Measurements from ENCODE around the gene PDLIM5. TPM values are rescaled to one million over a fixed set of nuclear protein-coding genes. Genes with fewer than 3 reads are reported as not detected.

The PDLIM5 gene
- total RNA-seq, 1 experiment from 2014 or later = 44.7 TPM

DNA sequence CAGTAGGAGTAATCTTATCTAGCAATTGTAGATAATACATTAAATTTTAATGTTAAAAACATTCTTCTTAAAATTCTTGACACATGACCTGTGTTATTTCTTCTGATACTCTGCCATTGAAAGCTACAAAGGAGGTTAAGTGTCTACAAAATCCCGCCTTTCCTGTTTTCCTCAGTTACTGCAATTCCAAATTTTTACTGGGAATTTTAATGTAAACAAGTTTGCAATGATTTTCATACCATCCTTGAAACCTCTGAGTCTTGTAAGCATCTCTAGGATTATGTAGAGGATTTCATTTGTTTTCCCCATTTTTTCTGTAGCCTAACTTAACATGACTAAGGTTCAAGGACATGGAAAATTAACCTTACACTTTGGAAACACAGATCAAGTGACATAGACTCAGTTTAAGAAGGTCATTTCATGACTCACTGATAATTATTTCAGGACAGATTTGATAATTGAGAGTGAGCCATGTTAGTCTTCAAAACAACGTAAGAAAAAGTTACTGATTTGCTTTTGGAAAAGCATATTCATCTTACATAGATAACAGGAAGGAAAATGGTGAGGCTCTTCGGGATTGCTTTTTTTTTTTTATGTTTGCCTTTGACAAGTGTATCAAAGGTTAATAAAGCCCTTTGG is 39.6 kb upstream of the PDLIM5 start:
- H3K4me1 ChIP-seq (ENCODE audit: control insufficient read depth, insufficient read depth, low read length) = no peaks in the 10 kb centered on the region
- H3K4me3 ChIP-seq (ENCODE audit: low read depth in 2 of 2, low read length in 2 of 2) = no peak overlapping the region
- in situ Hi-C loops (cut with HindIII; ENCODE audit: low pct_unique_long_range_greater_than_20kb, low sequenced_read_pairs) = no loop called here
- no peaks in the 10 kb centered on the region for H3K27me3 ChIP-seq (ENCODE audit: control insufficient read depth, insufficient read depth, low read length)
- H3K9me3 ChIP-seq (ENCODE audit: control insufficient read depth, insufficient read depth, low read depth, low read length) = no peaks in the 10 kb centered on the region
- TF ChIP-seq REST (IDR thresholded peaks at IDR 0.05; ENCODE audit: insufficient read depth in 1 of 2, low read depth in 2 of 2, low read length in 1 of 2) (no peak), TCF7L2 (IDR thresholded peaks at IDR 0.05; ENCODE audit: low read depth, low read length) (no peak), SIN3A (IDR thresholded peaks at IDR 0.05; ENCODE audit: borderline replicate concordance, insufficient read depth, low read depth, low read length) (no peak), POLR2AphosphoS5 (IDR thresholded peaks at IDR 0.05; ENCODE audit: low read depth, low read length) (no peak)
- TF ChIP-seq, protein P1, sequence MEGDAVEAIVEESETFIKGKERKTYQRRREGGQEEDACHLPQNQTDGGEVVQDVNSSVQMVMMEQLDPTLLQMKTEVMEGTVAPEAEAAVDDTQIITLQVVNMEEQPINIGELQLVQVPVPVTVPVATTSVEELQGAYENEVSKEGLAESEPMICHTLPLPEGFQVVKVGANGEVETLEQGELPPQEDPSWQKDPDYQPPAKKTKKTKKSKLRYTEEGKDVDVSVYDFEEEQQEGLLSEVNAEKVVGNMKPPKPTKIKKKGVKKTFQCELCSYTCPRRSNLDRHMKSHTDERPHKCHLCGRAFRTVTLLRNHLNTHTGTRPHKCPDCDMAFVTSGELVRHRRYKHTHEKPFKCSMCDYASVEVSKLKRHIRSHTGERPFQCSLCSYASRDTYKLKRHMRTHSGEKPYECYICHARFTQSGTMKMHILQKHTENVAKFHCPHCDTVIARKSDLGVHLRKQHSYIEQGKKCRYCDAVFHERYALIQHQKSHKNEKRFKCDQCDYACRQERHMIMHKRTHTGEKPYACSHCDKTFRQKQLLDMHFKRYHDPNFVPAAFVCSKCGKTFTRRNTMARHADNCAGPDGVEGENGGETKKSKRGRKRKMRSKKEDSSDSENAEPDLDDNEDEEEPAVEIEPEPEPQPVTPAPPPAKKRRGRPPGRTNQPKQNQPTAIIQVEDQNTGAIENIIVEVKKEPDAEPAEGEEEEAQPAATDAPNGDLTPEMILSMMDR (IDR thresholded peaks at IDR 0.05) = no peak
- DNase-seq (ENCODE audit: low read depth, low spot score) = no peak
- no peak for ATAC-seq
- POLR2A ChIA-PET = no interaction called here
- H3K27ac ChIP-seq (ENCODE audit: low read length) = no peak overlapping the region
- CTCF ChIA-PET = no interaction called here
- no peaks in the 10 kb centered on the region for H3K36me3 ChIP-seq (ENCODE audit: control insufficient read depth, insufficient read depth, low read length)
- intact Hi-C loops (cut with micrococcal nuclease; ENCODE audit: unreplicated experiment) = no loop called here
- BruUV-seq (replicated peaks) = no TSS peak

- Histone ChIP-seq H3K36me3 (ENCODE audit: control insufficient read depth, insufficient read depth, low read length) (no peaks in the 10 kb centered on the region), H3K4me3 (ENCODE audit: low read depth in 2 of 2, low read length in 2 of 2) (no peak overlapping the region), H3K27me3 (ENCODE audit: control insufficient read depth, insufficient read depth, low read length) (no peaks in the 10 kb centered on the region), H3K27ac (ENCODE audit: low read length) (no peak overlapping the region), H3K9me3 (ENCODE audit: control insufficient read depth, insufficient read depth, low read depth, low read length) (no peaks in the 10 kb centered on the region), H3K4me1 (ENCODE audit: control insufficient read depth, insufficient read depth, low read length) (no peaks in the 10 kb centered on the region)
- no TSS peak for BruUV-seq (replicated peaks)
- in situ Hi-C loops (cut with HindIII; ENCODE audit: low pct_unique_long_range_greater_than_20kb, low sequenced_read_pairs) (no loop called here), intact Hi-C loops (cut with micrococcal nuclease; ENCODE audit: unreplicated experiment) (no loop called here)
- DNase-seq (ENCODE audit: low read depth, low spot score) (no peak), ATAC-seq (no peak)
- CTCF ChIA-PET = no interaction called here
- POLR2A ChIA-PET = no interaction called here
- TF ChIP-seq TCF7L2 (IDR thresholded peaks at IDR 0.05; ENCODE audit: low read depth, low read length) (no peak), SIN3A (IDR thresholded peaks at IDR 0.05; ENCODE audit: borderline replicate concordance, insufficient read depth, low read depth, low read length) (no peak), POLR2AphosphoS5 (IDR thresholded peaks at IDR 0.05; ENCODE audit: low read depth, low read length) (no peak), REST (IDR thresholded peaks at IDR 0.05; ENCODE audit: insufficient read depth in 1 of 2, low read depth in 2 of 2, low read length in 1 of 2) (no peak)
Observed at GRCh38 chr4:94412658-94413038, 39.1 kb upstream of the PDLIM5 start.
